Gastroesophageal sphincter (tissue), 4 donors: ENCODE results near the gene NAA30. TPM values are rescaled to one million over a fixed set of nuclear protein-coding genes. Genes with fewer than 3 reads are reported as not detected.
"Not testable (repeated sequence)": the region's sequence is repeated elsewhere in the genome, so short reads cannot be mapped to it uniquely, and the experiment has no call there.

Experiments used
- ATAC-seq: fragments of 150-250 bp; one replicate; pipeline ENCODE4 v1.9.1; 2016; ENCODE audit warnings: mild to moderate bottlenecking, moderate library complexity
- H3K27ac ChIP-seq, 4 donors: fragments of 200-600 bp; sonication (generic) in 3 of 4; 1 replicate in 3 of 4; 2 replicates in 1 of 4; pipeline ENCODE4 v1.5.1; 2016 to 2019
- H3K27me3 ChIP-seq: fragments of 200-600 bp; sonication (generic); one replicate; pipeline ENCODE4 v1.5.1; 2019
- H3K36me3 ChIP-seq, 2 donors: fragments of 200-600 bp; sonication (generic); one replicate each; pipeline ENCODE4 v1.5.1; 2019; ENCODE audit warnings: control low read depth in 1 of 2
- H3K4me1 ChIP-seq, 3 donors: fragments of 200-600 bp; sonication (generic); 1 replicate in 2 of 3; 2 replicates in 1 of 3; pipeline ENCODE4 v1.5.1; 2016 to 2019; ENCODE audit warnings: control low read depth in 2 of 3
- H3K4me3 ChIP-seq, 2 donors: fragments of 200-600 bp; sonication (generic); one replicate each; pipeline ENCODE4 v1.5.1; 2019; ENCODE audit warnings: mild to moderate bottlenecking in 1 of 2, moderate library complexity in 1 of 2
- H3K9me3 ChIP-seq, 3 donors: fragments of 200-600 bp; sonication (generic); one replicate each; pipeline ENCODE4 v1.5.1; 2017 to 2019; ENCODE audit warnings: control low read depth in 2 of 3
- EP300 ChIP-seq: sonication (generic); formaldehyde crosslinking; IDR thresholded peaks from one replicate; pipeline ENCODE4 v1.6.1; 2017; ENCODE audit warnings: antibody characterized with exemption, mild to moderate bottlenecking
- POLR2A ChIP-seq, 2 donors: fragments of 450-650 bp; IDR thresholded peaks; one replicate each; pipeline ENCODE4 v1.6.1; 2017; ENCODE audit warnings: antibody characterized with exemption in 2 of 2, mild to moderate bottlenecking in 2 of 2, moderate library complexity in 1 of 2
- POLR2AphosphoS5 ChIP-seq: sonication (generic); formaldehyde crosslinking; IDR thresholded peaks from one replicate; pipeline ENCODE4 v1.6.1; 2017; ENCODE audit warnings: antibody characterized with exemption
- WGBS, 2 donors: methylation state at CpG; one replicate each; pipeline ENCODE4 v1.1.5; 2018; ENCODE audit warnings: low coverage in 1 of 2; 5-methylcytosine and 5-hydroxymethylcytosine counted together
- total RNA-seq, 4 donors: library from RNA; depleted of rRNA; stranded (reverse); fragments of >200 nt; gene quantifications; one replicate each; pipeline ENCODE4 v1.1.0, GENCODE V29; 2016
- TF ChIP-seq, protein P1 (sequence below), 4 experiments: fragments of 200-600 bp in 2 of 4; fragments of 450-650 bp in 2 of 4; sonication (generic) in 1 of 4; IDR thresholded peaks; one replicate each; pipeline ENCODE4 v1.5.1; 2017 to 2019; ENCODE audit warnings: antibody characterized with exemption in 4 of 4, mild to moderate bottlenecking in 2 of 4, moderate library complexity in 2 of 4

The NAA30 gene
- total RNA-seq, 4 donors from 2014 or later: 17.8 to 32.9 (median 27.1) TPM

DNA sequence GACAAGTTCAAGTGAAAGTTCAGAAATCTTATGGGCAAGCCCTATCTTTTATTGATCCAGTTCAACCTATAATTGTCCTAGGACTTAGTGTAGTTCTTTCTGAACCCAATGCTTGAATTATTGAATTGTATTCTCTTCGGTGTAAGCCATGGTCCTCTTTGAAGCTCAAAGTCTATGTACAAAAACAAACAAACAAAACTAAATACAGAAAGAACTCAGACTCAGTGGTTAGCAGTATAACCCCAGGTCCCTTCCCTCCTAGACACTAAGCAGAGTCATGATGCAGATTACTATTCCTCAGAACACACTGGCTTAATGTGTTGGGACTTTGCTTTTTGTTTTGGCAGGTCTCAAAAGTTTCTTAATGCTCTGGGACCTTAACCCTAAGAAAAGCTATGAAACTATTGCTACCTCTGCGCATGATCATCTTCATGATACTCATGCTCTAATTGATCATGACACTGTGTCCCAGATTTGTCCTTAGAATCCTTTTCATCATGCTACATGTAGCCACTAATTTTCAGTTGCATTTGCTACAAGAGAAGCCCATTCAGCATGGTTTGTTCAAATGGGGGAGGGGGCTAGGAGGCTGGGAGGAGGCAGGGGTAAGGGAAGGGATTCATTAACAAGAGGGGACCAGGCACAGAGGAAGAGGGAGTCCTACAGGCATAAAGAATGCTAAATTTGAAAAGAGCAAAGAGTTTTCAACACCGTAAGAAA is 35.1 kb upstream of the NAA30 start:
- ATAC-seq: no peak
- Histone ChIP-seq H3K36me3 (no peaks in the 10 kb centered on the region), H3K9me3 (no peaks in the 10 kb centered on the region), H3K4me1 (no peaks in the 10 kb centered on the region), H3K27ac (no peak overlapping the region), H3K4me3 (no peak overlapping the region), H3K27me3 (no peaks in the 10 kb centered on the region)
- 62 to 63% methylated on average over 3 of the region's 3 CpGs for WGBS, 2 donors
- no peak for TF ChIP-seq EP300
- TF ChIP-seq, protein P1, sequence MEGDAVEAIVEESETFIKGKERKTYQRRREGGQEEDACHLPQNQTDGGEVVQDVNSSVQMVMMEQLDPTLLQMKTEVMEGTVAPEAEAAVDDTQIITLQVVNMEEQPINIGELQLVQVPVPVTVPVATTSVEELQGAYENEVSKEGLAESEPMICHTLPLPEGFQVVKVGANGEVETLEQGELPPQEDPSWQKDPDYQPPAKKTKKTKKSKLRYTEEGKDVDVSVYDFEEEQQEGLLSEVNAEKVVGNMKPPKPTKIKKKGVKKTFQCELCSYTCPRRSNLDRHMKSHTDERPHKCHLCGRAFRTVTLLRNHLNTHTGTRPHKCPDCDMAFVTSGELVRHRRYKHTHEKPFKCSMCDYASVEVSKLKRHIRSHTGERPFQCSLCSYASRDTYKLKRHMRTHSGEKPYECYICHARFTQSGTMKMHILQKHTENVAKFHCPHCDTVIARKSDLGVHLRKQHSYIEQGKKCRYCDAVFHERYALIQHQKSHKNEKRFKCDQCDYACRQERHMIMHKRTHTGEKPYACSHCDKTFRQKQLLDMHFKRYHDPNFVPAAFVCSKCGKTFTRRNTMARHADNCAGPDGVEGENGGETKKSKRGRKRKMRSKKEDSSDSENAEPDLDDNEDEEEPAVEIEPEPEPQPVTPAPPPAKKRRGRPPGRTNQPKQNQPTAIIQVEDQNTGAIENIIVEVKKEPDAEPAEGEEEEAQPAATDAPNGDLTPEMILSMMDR (IDR thresholded peaks at IDR 0.05): no peak
- no peak for TF ChIP-seq POLR2A (IDR thresholded peaks at IDR 0.05)
- TF ChIP-seq POLR2AphosphoS5: no peak

DNA sequence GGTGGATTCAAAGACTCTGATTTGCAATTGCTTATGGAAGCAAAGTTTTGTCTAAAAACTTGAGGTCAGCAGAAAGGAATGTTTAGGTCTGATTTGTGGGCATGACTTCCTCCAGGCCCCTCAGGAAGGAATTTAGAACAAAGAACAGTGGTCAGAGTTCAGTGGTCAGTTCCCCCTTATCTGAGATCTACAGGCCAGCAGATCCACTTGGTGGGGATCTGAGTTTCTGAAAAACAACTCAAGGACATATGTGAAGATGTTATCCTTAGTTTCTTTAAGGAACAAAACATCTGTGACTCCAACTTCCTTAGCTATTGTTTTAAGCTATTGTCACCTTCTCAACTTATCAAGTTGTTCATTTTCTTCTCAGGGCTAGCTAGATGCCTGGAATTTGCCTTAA is 28.0 kb upstream of the NAA30 start:
- H3K4me3 ChIP-seq: no peak overlapping the region
- H3K27me3 ChIP-seq: no peaks in the 10 kb centered on the region
- H3K9me3 ChIP-seq: no peaks in the 10 kb centered on the region
- ATAC-seq: no peak
- H3K27ac ChIP-seq: no peak overlapping the region
- no peaks in the 10 kb centered on the region for H3K4me1 ChIP-seq
- no peaks in the 10 kb centered on the region for H3K36me3 ChIP-seq
- no peak for TF ChIP-seq POLR2A (IDR thresholded peaks at IDR 0.05)
- no peak for TF ChIP-seq POLR2AphosphoS5
- TF ChIP-seq EP300: no peak
- TF ChIP-seq, protein P1 (IDR thresholded peaks at IDR 0.05): no peak

DNA sequence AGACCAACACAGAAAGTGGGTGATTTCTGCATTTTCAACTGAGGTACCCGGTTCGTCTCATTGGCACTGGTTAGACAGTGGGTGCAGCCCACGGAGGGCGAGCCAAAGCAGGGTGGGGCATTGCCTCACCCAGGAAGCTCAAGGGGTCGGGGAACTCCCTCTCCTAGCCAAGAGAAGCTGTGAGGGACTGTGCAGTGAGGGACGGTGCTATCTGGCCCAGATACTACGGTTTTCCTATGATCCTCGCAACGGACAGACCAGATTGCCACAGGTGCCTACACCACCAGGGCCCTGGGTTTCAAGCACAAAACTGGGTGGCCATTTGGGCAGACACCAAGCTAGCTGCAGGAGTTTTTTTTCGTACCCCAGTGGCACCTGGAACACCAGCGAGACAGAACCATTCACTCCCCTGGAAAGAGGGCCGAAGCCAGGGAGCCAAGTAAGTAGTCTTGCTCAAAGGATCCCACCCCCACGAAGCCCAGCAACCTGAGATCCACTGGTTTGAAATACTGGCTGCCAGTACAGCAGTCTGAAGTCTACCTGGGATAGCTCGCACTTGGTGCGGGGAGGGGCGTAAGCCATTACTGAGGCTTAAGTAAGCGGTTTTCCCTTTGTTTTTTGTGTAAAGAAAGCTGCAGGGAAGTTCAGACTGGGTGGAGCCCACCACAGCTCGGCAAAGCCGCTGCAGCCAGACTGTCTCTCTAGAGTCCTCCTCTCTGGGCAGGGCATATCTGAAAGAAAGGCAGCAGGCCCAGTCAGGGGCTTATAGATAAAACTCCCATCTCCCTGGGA is 25.5 kb upstream of the NAA30 start:
- Histone ChIP-seq H3K27ac (no peak overlapping the region), H3K36me3 (no peaks in the 10 kb centered on the region), H3K9me3 (no peaks in the 10 kb centered on the region), H3K4me1 (no peaks in the 10 kb centered on the region), H3K4me3 (no peak overlapping the region), H3K27me3 (no peaks in the 10 kb centered on the region)
- no peak for TF ChIP-seq POLR2A (IDR thresholded peaks at IDR 0.05)
- no peak for TF ChIP-seq POLR2AphosphoS5
- no peak for TF ChIP-seq EP300
- TF ChIP-seq, protein P1 (IDR thresholded peaks at IDR 0.05): no peak
- 65 to 76% methylated on average over 4 to 9 of the region's 19 CpGs for WGBS, 2 donors
- ATAC-seq: no peak

DNA sequence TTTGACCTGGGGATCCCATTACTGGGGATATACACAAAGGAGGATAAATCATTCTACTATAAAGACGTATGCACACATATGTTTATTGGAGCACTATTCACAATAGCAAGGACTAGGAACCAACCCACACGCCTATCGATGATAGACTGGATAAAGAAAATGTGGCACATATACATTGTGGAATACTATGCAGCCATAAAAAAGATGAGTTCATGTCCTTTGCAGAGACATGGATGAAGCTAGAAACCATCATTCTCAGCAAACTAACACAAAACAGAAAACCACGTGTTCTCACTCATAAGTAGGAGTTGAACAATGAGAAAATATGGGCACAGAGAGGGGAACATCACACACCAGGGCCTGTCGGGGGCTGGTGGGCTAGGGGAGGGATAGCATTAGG is 20.2 kb upstream of the NAA30 start:
- not testable (repeated sequence) for H3K9me3 ChIP-seq, H3K36me3 ChIP-seq, ATAC-seq, H3K4me1 ChIP-seq, H3K27me3 ChIP-seq, H3K27ac ChIP-seq, H3K4me3 ChIP-seq
- 93 to 98% methylated on average over 4 to 5 of the region's 5 CpGs for WGBS, 2 donors

DNA sequence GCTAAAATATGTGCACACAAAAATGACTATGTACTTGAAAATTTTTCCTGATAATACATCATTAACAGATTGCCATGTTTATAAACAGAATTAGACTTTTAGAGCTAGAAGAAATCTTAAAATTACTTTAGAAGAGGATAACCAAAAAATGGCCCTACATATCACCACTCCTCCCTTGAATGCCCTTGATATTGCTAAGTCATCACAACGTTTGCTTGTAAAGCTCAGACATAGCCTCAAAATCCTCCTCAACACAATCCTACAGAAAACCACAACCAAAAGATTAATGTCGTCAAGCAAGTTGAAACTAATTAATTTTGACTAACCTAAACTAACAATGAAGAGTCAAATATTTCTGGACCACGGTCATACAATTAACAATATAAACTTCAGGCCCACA is 19.4 kb upstream of the NAA30 start:
- H3K36me3 ChIP-seq: no peaks in the 10 kb centered on the region
- no peaks in the 10 kb centered on the region for H3K27me3 ChIP-seq
- TF ChIP-seq POLR2AphosphoS5: no peak
- TF ChIP-seq EP300: no peak
- TF ChIP-seq, protein P1 (IDR thresholded peaks at IDR 0.05): no peak
- TF ChIP-seq POLR2A (IDR thresholded peaks at IDR 0.05): no peak
- no peaks in the 10 kb centered on the region for H3K9me3 ChIP-seq
- 31 to 46% methylated on average over 2 to 3 of the region's 3 CpGs for WGBS, 2 donors
- H3K4me3 ChIP-seq: no peak overlapping the region
- H3K27ac ChIP-seq: no peak overlapping the region
- H3K4me1 ChIP-seq: no peaks in the 10 kb centered on the region
- ATAC-seq: no peak
